Psoas muscle (tissue), 8 donors: ENCODE measurements around the gene UTP20. TPM values are rescaled to one million over a fixed set of nuclear protein-coding genes. Genes with fewer than 3 reads are reported as not detected.
"Not testable (repeated sequence)": the region's sequence is repeated elsewhere in the genome, so short reads cannot be mapped to it uniquely, and the experiment has no call there.

ENCODE experiments used
- ATAC-seq, 4 donors: fragments of 200-7000 bp; cut with Tn5 transposase; one replicate each; pipeline ENCODE4 v1.9.1; 2020; ENCODE audit warnings: moderate library complexity in 3 of 4, mild to moderate bottlenecking in 2 of 4
- DNase-seq, 2 donors: peaks; one replicate each; pipeline ENCODE4 v3.0.0-alpha.2; 2020
- H3K27ac ChIP-seq: fragments of 200-600 bp; one replicate; pipeline ENCODE4 v1.8.0; 2022
- H3K27me3 ChIP-seq, 3 donors: fragments of 200-600 bp in 1 of 3; one replicate each; pipeline versions ENCODE4 v1.6.1 to v1.8.0; 2013 to 2022; ENCODE audit warnings: low read length in 2 of 3, mild to moderate bottlenecking in 2 of 3, moderate library complexity in 1 of 3; ENCODE audit not compliant: insufficient read depth in 3 of 3
- H3K36me3 ChIP-seq, 2 donors: fragments of 200-600 bp in 1 of 2; one replicate each; pipeline versions ENCODE4 v1.6.1 to v1.8.0; 2013 to 2022; ENCODE audit warnings: low read depth in 1 of 2, mild to moderate bottlenecking in 1 of 2, moderate library complexity in 1 of 2; ENCODE audit not compliant: insufficient read depth in 1 of 2
- H3K4me1 ChIP-seq: fragments of 200-600 bp; one replicate; pipeline ENCODE4 v1.8.0; 2022
- H3K4me3 ChIP-seq: fragments of 200-600 bp; one replicate; pipeline ENCODE4 v1.8.0; 2022; ENCODE audit warnings: mild to moderate bottlenecking
- H3K9me3 ChIP-seq: fragments of 200-600 bp; one replicate; pipeline ENCODE4 v1.8.0; 2022
- CTCF ChIP-seq: fragments of 200-600 bp; IDR thresholded peaks from one replicate; pipeline ENCODE4 v1.8.0; 2022; ENCODE audit warnings: antibody characterized with exemption
- WGBS, 3 donors: extraction: QIAGEN DNeasy Blood & Tissue Kit; methylation state at CpG; one replicate each; pipeline versions ENCODE4 v1.1.6 to v1.1.7; 2013; 5-methylcytosine and 5-hydroxymethylcytosine counted together
- intact Hi-C, 2 donors: fragments of 100-400 bp; cut with DNase I; formaldehyde crosslinking; loops; one replicate each; pipeline versions ENCODE4 v1.11.0 to v1.14.2; 2022
- polyA plus RNA-seq, 3 donors: library from polyadenylated mRNA; stranded (reverse); fragments of 200-250 nt; gene quantifications; one replicate each; pipeline ENCODE4 v1.2.3, GENCODE V29; 2013
- total RNA-seq, 4 donors: library from RNA; stranded (reverse); fragmentation: NEBNext Ultra II Directional in 2 of 4; extraction: Animal tissue kit (Norgen Biotek cat#: 25700) in 2 of 4; gene quantifications; one replicate each; pipeline versions ENCODE4 v1.2.1 to v1.2.4, GENCODE V29; 2021 to 2023
- donor health status: healthy with polysubstance abuse.
- donor health status: DM: no; HTN: no; CAD: no; lungs with moderate emphysema.
- donor health status: Bipolar disorder and iron deficiency.
- donor health status: healthy.
- donor health status: DM: yes; HTN: yes; CAD: no.
- donor health status: DM: no; HTN: no; CAD: no.
- donor health status: DM: no; HTN: no; CAD: no.
- donor health status: DM: yes; HTN: yes; CAD: no.

Gene UTP20
- total and polyA plus RNA-seq, 7 donors = 3.7 to 11.4 (median 8.4) TPM

GRCh38 chr12:101407049-101407435 lies 127.1 kb downstream of the UTP20 start:
- H3K27me3 ChIP-seq = no peaks in the 10 kb centered on the region
- peaks cover 22% of the 10 kb centered on the region for H3K4me1 ChIP-seq
- H3K9me3 ChIP-seq = no peaks in the 10 kb centered on the region
- H3K36me3 ChIP-seq = peaks cover 0 to 14% of the 10 kb centered on the region in 2 donors
- 0% methylated on average over 18 of the region's 18 CpGs for WGBS, 3 donors
- no peak for TF ChIP-seq CTCF
- H3K4me3 ChIP-seq = peak overlapping the region; percentile 89
- DNase-seq = peak in 1 of 2 donors; percentile 64
- ATAC-seq = peak; percentile 18 to 58 (median 40)
- peak overlapping the region; percentile 90 for H3K27ac ChIP-seq
- intact Hi-C loops = loop anchor here in 1 of 2 donors (10.0 kb wide), 2 partner anchors 208 to 288 kb away; partner anchors contain the start of gene CHPT1

DNA sequence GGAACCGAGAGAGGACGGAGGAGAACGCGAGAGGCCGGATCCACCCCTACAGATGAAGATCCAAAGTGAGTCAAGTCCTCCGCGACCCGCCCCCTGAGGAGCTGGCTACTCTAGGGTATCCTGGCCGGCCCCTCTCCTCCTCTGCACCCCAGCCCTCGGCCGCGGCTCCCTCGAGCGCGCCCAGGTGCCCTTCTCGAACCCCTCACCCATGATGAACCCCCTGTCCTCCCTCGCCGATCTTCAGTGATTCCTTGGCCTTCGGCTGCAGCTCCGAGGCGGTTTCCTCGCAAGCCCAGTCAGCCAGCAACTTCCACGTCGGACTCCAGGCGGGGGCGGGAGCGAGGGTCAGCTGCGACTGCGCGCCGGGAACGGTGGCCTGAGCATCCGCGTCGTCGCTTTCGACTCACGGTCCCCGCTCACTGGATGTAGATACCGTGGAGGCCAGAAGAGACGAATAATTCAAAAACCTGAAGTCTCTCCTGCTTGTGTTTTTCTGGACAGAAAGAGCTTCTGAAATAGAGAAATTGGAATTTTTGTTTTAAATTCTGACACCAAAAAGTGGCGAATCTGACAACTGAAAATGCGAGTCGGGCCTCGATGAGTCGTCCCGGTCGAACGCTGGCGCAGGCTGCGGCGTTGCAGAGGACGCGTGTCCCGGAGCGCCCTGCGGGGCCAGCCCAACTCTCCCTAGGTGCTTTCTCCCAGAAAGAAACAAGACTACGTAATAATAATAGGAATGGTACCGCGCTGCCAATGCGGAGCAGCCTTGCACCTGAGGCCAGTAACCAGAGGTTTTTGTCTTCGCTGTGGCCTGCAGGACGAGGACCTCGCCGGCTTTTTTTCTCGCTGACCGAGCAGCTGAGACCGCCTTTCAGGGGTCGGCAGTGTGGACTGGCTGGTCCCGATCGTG lies 127.8 kb downstream of the UTP20 start, which contains the start of gene ARL1:
TSS of gene ARL1 (minus strand) at position 337 of the 910 bp plus-strand sequence. CDS start at position 210, 127 bp downstream.
- 0 to 1% (median 0%) methylated on average over 65 to 71 of the region's 71 CpGs for WGBS, 3 donors
- H3K4me1 ChIP-seq = peaks cover 22% of the 10 kb centered on the region
- peak; percentile 89 to 95 (median 94) for ATAC-seq
- H3K9me3 ChIP-seq = no peaks in the 10 kb centered on the region
- H3K27ac ChIP-seq = peak within 1 kb of the TSS; percentile 90
- intact Hi-C loops = loop anchor here in 1 of 2 donors (10.0 kb wide), 2 partner anchors 207 to 287 kb away; partner anchors contain the start of gene CHPT1
- TF ChIP-seq CTCF = no peak
- peaks cover 0 to 8% of the 10 kb centered on the region in 2 donors for H3K36me3 ChIP-seq
- no peaks in the 10 kb centered on the region for H3K27me3 ChIP-seq
- peak; percentile 90 to 94 for DNase-seq
- peak within 1 kb of the TSS; percentile 89 for H3K4me3 ChIP-seq

DNA sequence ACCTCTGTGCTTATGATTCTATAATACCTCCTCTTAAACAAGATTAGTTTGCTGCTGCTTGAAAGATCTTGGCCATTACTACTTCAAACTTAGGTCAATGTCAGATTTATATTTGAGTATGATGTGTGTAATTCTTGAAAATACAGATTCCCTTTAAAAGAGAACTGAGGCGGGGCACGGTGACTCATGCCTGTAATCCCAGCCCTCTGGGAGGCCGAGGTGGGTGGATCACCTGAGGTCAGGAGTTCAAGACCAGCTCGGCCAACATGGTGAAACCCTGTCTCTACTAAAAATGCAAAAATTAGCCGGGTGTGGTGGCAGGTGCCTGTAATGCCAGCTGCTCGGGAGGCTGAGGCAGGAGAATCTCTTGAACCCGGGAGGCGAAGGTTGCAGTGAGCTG lies 130.3 kb downstream of the UTP20 start:
- H3K36me3 ChIP-seq, DNase-seq, H3K27me3 ChIP-seq, ATAC-seq, H3K9me3 ChIP-seq, H3K27ac ChIP-seq, H3K4me3 ChIP-seq: not testable (repeated sequence)
- WGBS, 3 donors = 70 to 81% (median 77%) methylated on average over 8 of the region's 8 CpGs
- intact Hi-C loops = loop anchor here in 1 of 2 donors (5.0 to 10.0 kb wide), 2 partner anchors 362 to 425 kb away; partner anchors contain the start of gene GNPTAB
- peaks cover 22% of the 10 kb centered on the region for H3K4me1 ChIP-seq

DNA sequence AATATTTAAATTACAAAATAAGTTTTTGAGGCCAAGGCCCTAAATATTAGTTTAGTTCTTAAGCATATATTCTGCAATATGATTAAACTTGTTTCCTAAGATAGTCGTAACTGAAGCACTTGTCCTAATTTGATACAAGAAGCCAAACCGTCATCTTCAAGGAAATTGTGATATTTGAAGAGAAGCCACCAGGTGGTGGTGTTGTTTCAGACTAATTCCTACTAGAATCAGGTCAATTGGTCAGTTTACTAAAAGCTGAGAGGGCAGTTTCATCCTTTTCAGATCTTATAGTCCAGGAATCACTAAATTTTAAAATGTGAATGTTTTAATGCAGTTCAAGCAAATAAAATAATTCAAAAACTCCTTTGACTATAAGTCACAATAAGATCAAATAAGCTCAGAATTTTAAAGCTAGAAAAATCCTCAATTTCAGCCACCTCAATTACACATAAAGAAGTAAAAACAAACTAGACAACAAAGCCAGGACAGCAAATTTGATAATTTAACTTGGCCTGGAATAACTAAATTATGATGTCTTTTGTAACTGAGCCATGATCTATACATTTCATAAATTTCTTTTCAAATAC lies 134.7 kb downstream of the UTP20 start:
- 0 to 2% (median 2%) methylated on average over 2 of the region's 2 CpGs for WGBS, 3 donors
- no peaks in the 10 kb centered on the region for H3K9me3 ChIP-seq
- H3K36me3 ChIP-seq = no peaks in the 10 kb centered on the region
- no peaks in the 10 kb centered on the region for H3K27me3 ChIP-seq
- intact Hi-C loops = loop anchor here in 1 of 2 donors (5.0 to 10.0 kb wide), 2 partner anchors 358 to 420 kb away; partner anchors contain the start of gene GNPTAB
- ATAC-seq (peak in 3 of 4 donors; percentile 48 to 83 (median 59)), DNase-seq (no peak)
- H3K27ac ChIP-seq = no peak overlapping the region
- H3K4me3 ChIP-seq = no peak overlapping the region
- peak; percentile 63 for TF ChIP-seq CTCF
- H3K4me1 ChIP-seq = no peaks in the 10 kb centered on the region

DNA sequence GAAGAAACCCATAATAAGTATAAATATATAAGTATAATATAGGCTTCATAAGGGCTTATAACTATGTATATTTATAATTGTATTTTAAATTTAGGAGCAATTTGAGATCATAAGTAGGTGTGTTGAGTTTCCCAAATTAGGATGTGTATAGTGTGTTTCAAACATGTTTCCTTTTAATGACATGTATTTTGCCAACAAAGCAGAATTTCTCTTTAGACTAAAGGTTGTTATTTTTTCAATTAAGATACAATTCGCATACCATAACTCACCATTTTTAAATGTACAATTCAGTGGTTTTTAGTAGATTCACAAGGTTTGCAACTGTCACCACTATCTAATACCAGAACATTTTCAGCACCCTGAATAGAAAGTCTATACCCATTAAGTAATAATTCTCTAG lies 135.3 kb downstream of the UTP20 start:
- DNase-seq = no peak
- no peak for TF ChIP-seq CTCF
- H3K36me3 ChIP-seq = no peaks in the 10 kb centered on the region
- ATAC-seq = no peak
- H3K4me1 ChIP-seq = no peaks in the 10 kb centered on the region
- no peaks in the 10 kb centered on the region for H3K27me3 ChIP-seq
- intact Hi-C loops = loop anchor here in 1 of 2 donors (10.0 kb wide), 1 partner anchor 420 kb away; the partner anchor contains the start of gene GNPTAB
- 97 to 98% (median 97%) methylated on average over 1 of the region's 1 CpG for WGBS, 3 donors
- no peak overlapping the region for H3K4me3 ChIP-seq
- H3K27ac ChIP-seq = no peak overlapping the region
- H3K9me3 ChIP-seq = no peaks in the 10 kb centered on the region

DNA sequence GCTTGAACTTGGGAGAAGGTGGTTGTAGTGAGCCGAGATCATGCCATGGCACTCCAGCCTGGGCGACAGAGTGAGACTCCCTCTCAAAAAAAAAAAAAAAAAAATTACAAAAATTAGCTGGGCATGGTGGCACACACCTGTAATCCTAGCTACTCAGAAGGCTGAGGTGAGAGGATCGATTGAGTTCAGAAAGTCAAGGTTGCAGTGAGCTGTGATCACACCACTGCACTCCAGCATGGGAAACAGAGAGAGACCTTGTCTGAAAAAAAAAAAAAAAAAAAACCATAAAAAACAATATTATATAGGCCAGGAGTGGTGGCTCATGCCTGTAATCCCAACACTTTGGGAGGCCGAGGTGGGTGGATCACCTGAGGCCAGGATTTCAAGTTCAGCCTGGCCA lies 142.2 kb downstream of the UTP20 start:
- DNase-seq, ATAC-seq, intact Hi-C loops, H3K4me3 ChIP-seq, H3K27ac ChIP-seq, H3K9me3 ChIP-seq, H3K27me3 ChIP-seq, H3K4me1 ChIP-seq, H3K36me3 ChIP-seq: not testable (repeated sequence)
- 89 to 95% (median 94%) methylated on average over 4 of the region's 4 CpGs for WGBS, 3 donors
